Central memory CD8-positive, alpha-beta T cell (primary cell): Measurements from ENCODE around the gene NEGR1.

Experiments
- ATAC-seq: fragments of 150-1000 bp; cut with Tn5 transposase; replicated peaks from 2 replicates; pipeline ENCODE4 v1.10.0; 2022; ENCODE audit warnings: mild to moderate bottlenecking, moderate FRiP score, moderate number of reproducible peaks; ENCODE audit not compliant: poor library complexity, severe bottlenecking; ENCODE audit errors: extremely low read depth
- DNase-seq, 2 donors: peaks; one replicate each; pipeline ENCODE4 v3.0.0; 2021; ENCODE audit warnings: low spot score in 2 of 2
- H3K27ac Mint-ChIP-seq: one replicate; pipeline ENCODE4 v1.8.0; 2022; ENCODE audit warnings: low read depth, mild to moderate bottlenecking, moderate library complexity, mixed read lengths
- H3K27me3 Mint-ChIP-seq: one replicate; pipeline ENCODE4 v1.8.0; 2022; ENCODE audit warnings: mixed read lengths
- H3K36me3 Mint-ChIP-seq: one replicate; pipeline ENCODE4 v1.8.0; 2022; ENCODE audit warnings: mild to moderate bottlenecking, moderate library complexity, mixed read lengths; ENCODE audit not compliant: insufficient read depth
- H3K4me1 Mint-ChIP-seq: one replicate; pipeline ENCODE4 v1.8.0; 2022; ENCODE audit warnings: mixed read lengths
- H3K4me3 Mint-ChIP-seq: one replicate; pipeline ENCODE4 v1.8.0; 2022; ENCODE audit warnings: mild to moderate bottlenecking, moderate library complexity, mixed read lengths
- H3K9me3 Mint-ChIP-seq: one replicate; pipeline ENCODE4 v1.8.0; 2022; ENCODE audit warnings: mixed read lengths

Gene NEGR1

GRCh38 chr1:71561206-71561605 is 721.1 kb downstream of the NEGR1 start:
- Mint-ChIP-seq H3K4me3 (no peak overlapping the region), H3K4me1 (no peaks in the 10 kb centered on the region), H3K36me3 (no peaks in the 10 kb centered on the region), H3K27me3 (no peaks in the 10 kb centered on the region), H3K27ac (no peak overlapping the region), H3K9me3 (peaks cover 27% of the 10 kb centered on the region)
- no peak for ATAC-seq
- DNase-seq, result no peak

- DNase-seq (no peak), ATAC-seq (no peak)
- Mint-ChIP-seq H3K36me3 (no peaks in the 10 kb centered on the region), H3K9me3 (peaks cover 27% of the 10 kb centered on the region), H3K27ac (no peak overlapping the region), H3K27me3 (no peaks in the 10 kb centered on the region), H3K4me3 (no peak overlapping the region), H3K4me1 (no peaks in the 10 kb centered on the region)
Observed at GRCh38 chr1:71559880-71560279, 722.5 kb downstream of the NEGR1 start.

- H3K27me3 Mint-ChIP-seq, result no peaks in the 10 kb centered on the region
- no peak for DNase-seq
- H3K36me3 Mint-ChIP-seq, result no peaks in the 10 kb centered on the region
- no peak overlapping the region for H3K27ac Mint-ChIP-seq
- no peaks in the 10 kb centered on the region for H3K4me1 Mint-ChIP-seq
- ATAC-seq, result no peak
- H3K4me3 Mint-ChIP-seq, result no peak overlapping the region
- H3K9me3 Mint-ChIP-seq, result peaks cover 16% of the 10 kb centered on the region
Observed at GRCh38 chr1:71557138-71557537, 725.2 kb downstream of the NEGR1 start.

GRCh38 chr1:71548398-71548890 is 733.9 kb downstream of the NEGR1 start:
- no peak for DNase-seq
- ATAC-seq, result no peak
- no peaks in the 10 kb centered on the region for H3K4me1 Mint-ChIP-seq

GRCh38 chr1:71542155-71542554 is 740.2 kb downstream of the NEGR1 start:
- H3K27me3 Mint-ChIP-seq, result no peaks in the 10 kb centered on the region
- H3K9me3 Mint-ChIP-seq, result peaks cover 8% of the 10 kb centered on the region
- ATAC-seq (no peak), DNase-seq (no peak)
- no peak overlapping the region for H3K4me3 Mint-ChIP-seq
- H3K36me3 Mint-ChIP-seq, result no peaks in the 10 kb centered on the region
- no peaks in the 10 kb centered on the region for H3K4me1 Mint-ChIP-seq
- H3K27ac Mint-ChIP-seq, result no peak overlapping the region

More at GRCh38 chr1:71548398-71548890, 733.9 kb downstream of the NEGR1 start:
- Mint-ChIP-seq H3K27ac (no peak overlapping the region), H3K4me3 (no peak overlapping the region), H3K9me3 (peaks cover 9% of the 10 kb centered on the region), H3K27me3 (no peaks in the 10 kb centered on the region), H3K36me3 (no peaks in the 10 kb centered on the region)

DNA sequence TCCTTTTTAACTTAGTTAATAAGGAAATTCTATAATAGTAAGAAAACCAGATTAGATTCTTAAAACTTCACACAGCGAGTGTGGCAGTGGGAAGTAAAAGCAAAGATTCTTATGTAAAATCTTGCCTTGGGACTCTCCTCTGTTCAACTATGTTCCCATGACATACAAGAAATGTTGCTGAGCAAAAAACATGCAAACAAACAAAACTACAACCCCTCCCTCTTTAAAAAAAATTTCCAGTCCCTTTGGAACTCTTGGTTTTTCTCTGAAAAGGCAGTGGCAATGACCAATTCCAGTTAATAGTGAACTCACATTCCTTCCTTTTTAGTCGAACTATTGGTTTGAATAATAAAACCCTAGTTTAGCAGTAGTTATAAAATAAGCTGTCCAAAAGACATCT is 748.4 kb downstream of the NEGR1 start:
- H3K27ac Mint-ChIP-seq, result no peak overlapping the region
- H3K36me3 Mint-ChIP-seq, result no peaks in the 10 kb centered on the region
- H3K4me1 Mint-ChIP-seq, result no peaks in the 10 kb centered on the region
- no peak overlapping the region for H3K4me3 Mint-ChIP-seq
- DNase-seq (no peak), ATAC-seq (no peak)
- peaks cover 17% of the 10 kb centered on the region for H3K9me3 Mint-ChIP-seq
- no peaks in the 10 kb centered on the region for H3K27me3 Mint-ChIP-seq

- peaks cover 17% of the 10 kb centered on the region for H3K9me3 Mint-ChIP-seq
- H3K27ac Mint-ChIP-seq, result no peak overlapping the region
- ATAC-seq (no peak), DNase-seq (no peak)
- no peaks in the 10 kb centered on the region for H3K4me1 Mint-ChIP-seq
- H3K36me3 Mint-ChIP-seq, result no peaks in the 10 kb centered on the region
- H3K27me3 Mint-ChIP-seq, result no peaks in the 10 kb centered on the region
- H3K4me3 Mint-ChIP-seq, result no peak overlapping the region
Observed at GRCh38 chr1:71532343-71532742, 750.0 kb downstream of the NEGR1 start.

- ATAC-seq (no peak), DNase-seq (no peak)
- peaks cover 19% of the 10 kb centered on the region for H3K9me3 Mint-ChIP-seq
- H3K27ac Mint-ChIP-seq, result no peak overlapping the region
- H3K27me3 Mint-ChIP-seq, result no peaks in the 10 kb centered on the region
- H3K36me3 Mint-ChIP-seq, result no peaks in the 10 kb centered on the region
- H3K4me1 Mint-ChIP-seq, result no peaks in the 10 kb centered on the region
- no peak overlapping the region for H3K4me3 Mint-ChIP-seq
Observed at GRCh38 chr1:71526824-71527223, 755.5 kb downstream of the NEGR1 start.

DNA sequence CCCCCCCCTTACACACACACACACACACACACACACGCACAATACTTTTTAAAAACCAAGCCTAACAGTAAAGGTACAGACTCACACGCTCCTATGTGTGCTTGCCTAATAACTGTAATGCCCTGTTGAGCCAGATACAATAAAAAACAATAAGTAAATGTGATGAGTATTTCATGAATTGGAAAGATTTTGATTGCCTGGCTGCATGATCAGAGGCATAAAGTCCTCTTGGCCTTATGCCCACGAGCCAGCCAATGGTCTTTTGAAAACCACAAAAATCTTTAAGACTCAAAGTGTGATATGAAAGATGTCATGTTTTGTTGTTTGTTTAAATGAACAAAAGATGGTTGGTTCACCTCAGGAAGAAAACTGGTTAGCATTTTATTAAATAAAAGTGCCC is 759.6 kb downstream of the NEGR1 start:
- DNase-seq, result no peak
- Mint-ChIP-seq H3K9me3 (peaks cover 13% of the 10 kb centered on the region), H3K4me1 (no peaks in the 10 kb centered on the region), H3K27me3 (no peaks in the 10 kb centered on the region), H3K36me3 (no peaks in the 10 kb centered on the region), H3K4me3 (no peak overlapping the region), H3K27ac (no peak overlapping the region)
- no peak for ATAC-seq

DNA sequence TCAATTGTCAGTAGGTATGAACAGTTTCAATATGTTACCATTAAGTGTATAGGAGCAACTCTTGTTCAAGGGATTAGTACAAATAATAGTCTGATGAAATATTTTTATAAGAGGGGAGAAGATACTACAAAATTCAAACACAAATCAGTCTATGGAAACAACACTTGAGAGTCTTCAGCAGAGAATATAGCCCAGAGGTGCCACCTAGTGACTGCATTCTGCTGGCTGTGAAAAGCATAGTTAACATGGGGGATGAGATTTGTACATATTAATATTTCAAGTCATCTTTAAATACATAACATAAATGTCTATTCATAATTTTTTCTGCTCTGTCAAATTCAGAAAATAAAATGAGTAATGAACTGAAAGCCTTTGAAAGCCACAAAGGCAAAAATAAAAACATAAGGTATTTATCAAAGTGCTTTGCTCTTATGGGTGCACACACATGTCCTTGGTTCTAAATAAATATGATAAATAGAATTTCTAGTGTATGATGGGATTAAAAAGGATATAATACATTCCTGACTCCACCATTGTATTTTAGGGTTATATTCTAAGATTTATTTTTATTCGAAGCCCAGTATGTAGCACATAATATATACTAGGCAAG is 760.6 kb downstream of the NEGR1 start:
- no peak for ATAC-seq
- no peak overlapping the region for H3K27ac Mint-ChIP-seq

GRCh38 chr1:71511505-71511904 is 770.8 kb downstream of the NEGR1 start:
- no peak for DNase-seq
- ATAC-seq, result no peak
- Mint-ChIP-seq H3K4me1 (no peaks in the 10 kb centered on the region), H3K27me3 (no peaks in the 10 kb centered on the region), H3K27ac (no peak overlapping the region), H3K9me3 (peaks cover 6% of the 10 kb centered on the region), H3K4me3 (no peak overlapping the region), H3K36me3 (no peaks in the 10 kb centered on the region)

More for the DNA sequence above, 760.6 kb downstream of the NEGR1 start:
- H3K4me1 Mint-ChIP-seq, result no peaks in the 10 kb centered on the region
- peaks cover 13% of the 10 kb centered on the region for H3K9me3 Mint-ChIP-seq
- no peaks in the 10 kb centered on the region for H3K36me3 Mint-ChIP-seq
- H3K4me3 Mint-ChIP-seq, result no peak overlapping the region
- H3K27me3 Mint-ChIP-seq, result no peaks in the 10 kb centered on the region
- no peak for DNase-seq

- Mint-ChIP-seq H3K9me3 (peaks cover 6% of the 10 kb centered on the region), H3K4me1 (no peaks in the 10 kb centered on the region), H3K27ac (no peak overlapping the region), H3K27me3 (no peaks in the 10 kb centered on the region), H3K36me3 (no peaks in the 10 kb centered on the region), H3K4me3 (no peak overlapping the region)
- no peak for ATAC-seq
- no peak for DNase-seq
Observed at GRCh38 chr1:71510725-71511124, 771.6 kb downstream of the NEGR1 start.

- Mint-ChIP-seq H3K27ac (no peak overlapping the region), H3K4me1 (no peaks in the 10 kb centered on the region), H3K36me3 (no peaks in the 10 kb centered on the region), H3K27me3 (no peaks in the 10 kb centered on the region), H3K4me3 (no peak overlapping the region), H3K9me3 (peaks cover 6% of the 10 kb centered on the region)
- DNase-seq (no peak), ATAC-seq (no peak)
Observed at GRCh38 chr1:71509051-71509595, 773.2 kb downstream of the NEGR1 start.
